Measurements from ENCODE around the gene MEGF11. TPM values are rescaled to one million over a fixed set of nuclear protein-coding genes. Genes with fewer than 3 reads are reported as not detected.

Gene MEGF11
- total and polyA plus RNA-seq, 8 donors: 0.05 to 0.92 (median 0.14) TPM; not detected in 4

DNA sequence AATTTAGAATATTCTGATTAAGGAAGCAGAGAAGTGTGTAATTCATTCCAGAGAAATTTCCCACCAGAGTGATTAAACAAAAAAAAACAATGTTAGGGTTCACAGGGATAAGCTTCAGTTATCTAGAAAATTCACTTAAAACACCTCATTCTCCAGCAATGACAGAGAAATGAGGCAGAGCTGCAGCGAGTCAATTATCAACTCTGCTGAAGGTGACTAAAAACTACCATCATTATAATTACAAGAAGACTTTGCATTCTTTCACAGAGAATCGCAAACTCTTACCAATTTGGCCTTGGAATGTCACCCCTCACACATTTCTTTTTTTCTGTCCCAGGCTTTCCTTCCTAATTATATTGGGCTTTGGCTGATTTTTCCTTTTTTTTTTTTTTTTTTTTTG is 267.1 kb downstream of the MEGF11 start:
- no peak for DNase-seq
- WGBS, 5 donors: 52 to 74% (median 64%) methylated on average over 2 of the region's 2 CpGs
- Histone ChIP-seq H3K27me3 (peaks cover 7 to 75% (median 14%) of the 10 kb centered on the region in 3 donors), H3K4me3 (no peak overlapping the region), H3K36me3 (no peaks in the 10 kb centered on the region), H3K27ac (no peak overlapping the region), H3K4me1 (peaks cover 14 to 28% (median 24%) of the 10 kb centered on the region in 4 donors), H3K9me3 (no peaks in the 10 kb centered on the region)
- no peak for TF ChIP-seq POLR2AphosphoS5 (IDR thresholded peaks at IDR 0.05)
- intact Hi-C loops (cut with DNase I; ENCODE audit: low total_unique reads): no loop called here

DNA sequence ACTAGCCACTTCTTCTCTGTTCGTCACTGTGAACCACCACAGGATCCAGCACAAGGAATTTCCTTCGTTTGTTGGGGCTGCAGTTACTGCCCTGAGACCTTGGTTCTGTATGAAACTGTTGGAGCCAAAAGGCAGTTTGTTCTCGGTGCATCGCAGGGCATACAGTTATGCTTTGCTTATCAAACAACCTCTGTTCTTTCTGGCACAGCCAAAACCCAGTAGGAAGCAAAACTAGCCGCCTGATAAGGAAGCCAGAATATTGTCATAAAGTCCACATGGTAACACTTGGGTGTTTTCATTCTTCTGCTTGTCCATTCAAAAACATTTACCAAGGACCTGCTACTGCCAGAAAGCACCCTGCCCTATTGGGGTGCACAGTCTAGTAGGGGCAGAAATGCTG is 268.2 kb downstream of the MEGF11 start:
- intact Hi-C loops (cut with DNase I; ENCODE audit: low total_unique reads): no loop called here

DNA sequence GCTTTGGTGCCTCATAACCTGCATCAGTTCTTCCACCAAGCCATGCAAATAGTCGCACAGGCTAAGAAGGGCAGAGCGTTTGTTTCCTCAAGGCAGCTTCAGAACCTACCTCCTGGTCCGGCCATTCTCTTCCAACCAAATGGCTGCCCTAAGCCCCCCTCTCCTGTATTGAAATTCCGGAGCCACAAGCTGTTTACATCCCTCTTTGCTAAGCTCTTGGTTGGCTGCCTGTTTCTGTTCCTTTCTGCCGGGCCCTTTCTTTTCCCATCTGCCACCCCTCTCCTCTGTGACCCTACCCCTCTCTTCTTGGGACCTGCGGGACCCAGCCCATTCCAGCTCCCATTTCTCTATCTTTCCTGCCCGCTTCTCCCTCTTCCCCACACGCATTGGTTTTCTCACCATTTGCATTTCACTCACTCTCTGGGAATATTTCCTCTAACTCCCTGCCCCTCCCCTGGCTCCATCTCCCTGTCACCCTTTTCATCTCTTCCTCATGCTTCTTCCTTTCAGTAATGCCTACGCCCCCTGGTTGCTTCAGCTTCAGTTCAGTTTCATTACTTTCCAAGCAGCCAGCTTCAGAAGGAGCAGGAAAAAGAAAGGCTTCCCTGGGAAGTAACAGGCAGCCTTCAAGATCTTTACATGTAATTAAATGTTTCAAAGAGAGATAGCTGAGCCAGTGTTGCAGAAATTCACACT is 270.8 kb downstream of the MEGF11 start:
- TF ChIP-seq POLR2AphosphoS5 (IDR thresholded peaks at IDR 0.05) (no peak), EP300 (IDR thresholded peaks at IDR 0.05) (no peak), POLR2A (IDR thresholded peaks at IDR 0.05) (no peak)
- TF ChIP-seq, protein P1, sequence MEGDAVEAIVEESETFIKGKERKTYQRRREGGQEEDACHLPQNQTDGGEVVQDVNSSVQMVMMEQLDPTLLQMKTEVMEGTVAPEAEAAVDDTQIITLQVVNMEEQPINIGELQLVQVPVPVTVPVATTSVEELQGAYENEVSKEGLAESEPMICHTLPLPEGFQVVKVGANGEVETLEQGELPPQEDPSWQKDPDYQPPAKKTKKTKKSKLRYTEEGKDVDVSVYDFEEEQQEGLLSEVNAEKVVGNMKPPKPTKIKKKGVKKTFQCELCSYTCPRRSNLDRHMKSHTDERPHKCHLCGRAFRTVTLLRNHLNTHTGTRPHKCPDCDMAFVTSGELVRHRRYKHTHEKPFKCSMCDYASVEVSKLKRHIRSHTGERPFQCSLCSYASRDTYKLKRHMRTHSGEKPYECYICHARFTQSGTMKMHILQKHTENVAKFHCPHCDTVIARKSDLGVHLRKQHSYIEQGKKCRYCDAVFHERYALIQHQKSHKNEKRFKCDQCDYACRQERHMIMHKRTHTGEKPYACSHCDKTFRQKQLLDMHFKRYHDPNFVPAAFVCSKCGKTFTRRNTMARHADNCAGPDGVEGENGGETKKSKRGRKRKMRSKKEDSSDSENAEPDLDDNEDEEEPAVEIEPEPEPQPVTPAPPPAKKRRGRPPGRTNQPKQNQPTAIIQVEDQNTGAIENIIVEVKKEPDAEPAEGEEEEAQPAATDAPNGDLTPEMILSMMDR (IDR thresholded peaks at IDR 0.05): no peak
- Histone ChIP-seq H3K4me1 (peaks cover 17 to 36% (median 27%) of the 10 kb centered on the region in 4 donors), H3K9me3 (no peaks in the 10 kb centered on the region), H3K27ac (no peak overlapping the region), H3K36me3 (no peaks in the 10 kb centered on the region), H3K27me3 (peaks cover 7 to 68% (median 14%) of the 10 kb centered on the region in 3 donors), H3K4me3 (peak overlapping the region in 1 of 4 donors; percentile 42)
- no peak for DNase-seq
- intact Hi-C loops (cut with DNase I; ENCODE audit: low total_unique reads): no loop called here
- 35 to 49% (median 42%) methylated on average over 8 to 9 of the region's 9 CpGs for WGBS, 5 donors

More for the DNA sequence above, 268.2 kb downstream of the MEGF11 start:
- Histone ChIP-seq H3K4me3 (no peak overlapping the region), H3K9me3 (no peaks in the 10 kb centered on the region), H3K27ac (no peak overlapping the region), H3K36me3 (no peaks in the 10 kb centered on the region), H3K4me1 (peaks cover 17 to 36% (median 27%) of the 10 kb centered on the region in 4 donors), H3K27me3 (peaks cover 7 to 78% (median 14%) of the 10 kb centered on the region in 3 donors)
- peak in 1 of 2 donors; percentile 31 for DNase-seq
- TF ChIP-seq EP300 (IDR thresholded peaks at IDR 0.05) (no peak), POLR2AphosphoS5 (IDR thresholded peaks at IDR 0.05) (peak in 1 of 3 donors; percentile 37)
- 23 to 52% (median 37%) methylated on average over 4 to 5 of the region's 5 CpGs for WGBS, 5 donors

DNA sequence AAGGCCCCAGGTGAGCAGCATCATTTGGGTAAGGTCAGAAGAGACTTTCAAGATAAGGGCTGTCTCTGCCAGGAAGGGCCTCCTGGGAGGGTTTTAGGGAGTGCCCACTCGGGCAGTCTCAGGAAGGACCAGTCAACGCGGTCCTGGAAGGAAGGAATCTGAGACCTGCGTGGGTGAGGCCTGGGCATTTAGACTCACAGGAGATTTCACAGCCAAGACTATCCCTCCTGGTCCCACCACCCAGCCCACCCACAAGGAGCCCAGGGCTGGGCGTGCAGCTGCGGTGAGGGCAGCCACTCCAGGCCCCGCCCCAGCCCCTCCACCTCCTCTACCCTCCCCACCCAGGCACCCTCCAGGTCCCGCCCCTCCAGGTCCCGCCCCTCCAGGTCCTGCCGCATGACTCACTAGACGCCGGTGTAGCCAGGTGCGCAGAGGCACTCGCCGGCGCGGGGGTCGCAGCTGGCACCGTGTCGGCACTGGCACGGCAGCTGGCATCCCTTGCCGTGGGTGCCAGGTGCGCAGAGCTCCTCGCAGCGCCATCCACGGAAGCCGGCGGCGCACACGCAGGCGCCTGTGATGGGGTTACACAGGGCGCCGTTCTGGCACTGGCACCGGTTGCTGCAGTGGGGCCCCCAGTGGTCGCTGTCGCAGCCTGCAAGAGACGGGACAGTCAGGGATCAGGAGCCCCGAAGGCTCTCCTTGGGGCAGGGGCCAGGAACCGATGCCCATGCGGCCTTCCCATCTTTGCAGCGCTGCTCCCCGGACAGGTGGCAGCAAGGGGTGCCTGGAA is 271.5 kb downstream of the MEGF11 start:
- H3K9me3 ChIP-seq: no peaks in the 10 kb centered on the region
- no peaks in the 10 kb centered on the region for H3K36me3 ChIP-seq
- H3K4me3 ChIP-seq: peak overlapping the region; percentile 27 to 42 (median 30)
- DNase-seq: peak; percentile 64 to 83
- no peak overlapping the region for H3K27ac ChIP-seq
- peaks cover 7 to 66% (median 14%) of the 10 kb centered on the region in 3 donors for H3K27me3 ChIP-seq
- WGBS, 5 donors: 3 to 7% (median 5%) methylated on average over 25 to 42 of the region's 42 CpGs
- TF ChIP-seq, protein P1 (IDR thresholded peaks at IDR 0.05): peak in 1 of 7 experiments; percentile 18
- no peak for TF ChIP-seq POLR2A (IDR thresholded peaks at IDR 0.05)
- intact Hi-C loops (cut with DNase I; ENCODE audit: low total_unique reads): no loop called here
- H3K4me1 ChIP-seq: peaks cover 17 to 36% (median 27%) of the 10 kb centered on the region in 4 donors

DNA sequence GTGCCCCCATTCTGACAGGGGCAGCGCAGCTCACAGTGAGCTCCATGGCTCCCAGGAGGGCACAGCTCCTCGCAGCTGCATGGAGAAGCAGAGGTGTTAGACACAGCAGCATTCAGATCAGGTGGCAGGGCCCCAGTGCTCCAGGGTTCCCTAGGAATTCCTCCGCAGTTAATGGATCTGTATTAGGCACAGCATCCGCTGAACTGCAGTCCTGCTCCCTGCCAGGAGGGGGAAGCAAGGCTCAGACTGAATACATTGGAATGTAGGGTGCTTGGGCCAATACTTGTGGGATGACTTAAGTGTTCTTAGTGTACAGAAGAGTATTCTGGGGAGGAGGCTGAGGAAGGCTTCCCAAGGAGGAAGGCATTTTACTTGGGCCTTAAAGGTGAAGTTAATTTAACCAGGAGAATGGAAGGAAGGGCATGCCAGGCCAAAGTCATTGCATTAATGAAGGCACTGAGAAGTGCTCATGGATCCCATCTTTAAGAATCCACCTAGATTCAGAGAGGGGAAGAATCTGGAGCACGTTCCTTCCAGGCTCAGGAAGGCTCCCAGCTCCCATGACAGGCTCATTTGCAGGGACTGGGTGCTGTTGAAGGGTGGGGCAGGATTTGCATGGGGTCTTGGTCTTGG is 272.6 kb downstream of the MEGF11 start:
- peaks cover 17 to 36% (median 26%) of the 10 kb centered on the region in 4 donors for H3K4me1 ChIP-seq
- intact Hi-C loops (cut with DNase I; ENCODE audit: low total_unique reads): no loop called here
- DNase-seq: peak; percentile 77 to 81
- peaks cover 7 to 62% (median 14%) of the 10 kb centered on the region in 3 donors for H3K27me3 ChIP-seq
- no peaks in the 10 kb centered on the region for H3K36me3 ChIP-seq
- H3K4me3 ChIP-seq: no peak overlapping the region
- whole genome bisulfite sequencing, 5 donors: 44 to 57% (median 48%) methylated on average over 4 to 5 of the region's 5 CpGs
- no peak overlapping the region for H3K27ac ChIP-seq
- TF ChIP-seq EP300 (IDR thresholded peaks at IDR 0.05) (no peak), POLR2A (IDR thresholded peaks at IDR 0.05) (no peak), POLR2AphosphoS5 (IDR thresholded peaks at IDR 0.05) (peak in 1 of 3 donors; percentile 12)
- TF ChIP-seq, protein P1 (IDR thresholded peaks at IDR 0.05): peak in 5 of 7 experiments; percentile 59 to 77 (median 73)
- no peaks in the 10 kb centered on the region for H3K9me3 ChIP-seq
